NCI-H2081 (cell line): ENCODE results near the gene ALOX5AP.

ENCODE experiments used
- DNase-seq, 2 experiments: peaks; one replicate each; lab custom pipeline; 2025; lab: John Stamatoyannopoulos, UW

ALOX5AP gene

DNA sequence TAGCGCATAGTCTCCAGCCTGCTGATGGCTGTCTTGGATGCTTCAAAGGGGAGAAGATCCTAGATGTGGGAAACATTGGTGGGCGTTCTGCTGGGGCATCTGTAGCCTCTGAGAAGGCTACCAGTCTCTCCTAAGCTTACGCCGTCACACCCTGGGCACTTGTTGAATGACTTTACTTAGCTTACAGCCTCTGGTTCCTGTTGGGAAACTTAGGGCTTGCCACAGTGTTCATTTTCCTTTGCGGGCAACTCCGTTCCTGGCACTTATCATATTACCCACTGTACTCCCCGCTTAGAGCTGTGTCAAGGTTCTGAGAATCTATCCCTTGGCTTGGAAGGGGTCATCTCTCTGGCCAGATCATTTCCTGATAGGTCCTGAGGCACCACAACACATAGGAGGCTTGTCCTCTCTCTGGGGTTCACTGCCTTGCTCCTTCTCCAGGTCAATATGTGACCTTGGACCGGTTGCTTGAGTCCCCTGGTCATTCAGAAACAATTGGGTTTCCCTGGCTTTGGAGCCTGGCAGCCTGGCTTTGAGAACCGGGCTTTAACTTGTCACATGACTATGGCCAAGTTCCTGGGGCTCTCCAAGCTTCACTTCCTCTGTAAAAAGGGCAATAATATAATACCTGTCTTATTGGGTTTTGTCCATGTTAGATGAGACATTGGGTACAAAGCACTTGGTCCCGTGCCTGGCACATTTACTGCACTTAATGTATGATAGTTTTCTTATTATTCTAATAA, 20.5 kb upstream of the ALOX5AP start:
- no peak for DNase-seq

DNA sequence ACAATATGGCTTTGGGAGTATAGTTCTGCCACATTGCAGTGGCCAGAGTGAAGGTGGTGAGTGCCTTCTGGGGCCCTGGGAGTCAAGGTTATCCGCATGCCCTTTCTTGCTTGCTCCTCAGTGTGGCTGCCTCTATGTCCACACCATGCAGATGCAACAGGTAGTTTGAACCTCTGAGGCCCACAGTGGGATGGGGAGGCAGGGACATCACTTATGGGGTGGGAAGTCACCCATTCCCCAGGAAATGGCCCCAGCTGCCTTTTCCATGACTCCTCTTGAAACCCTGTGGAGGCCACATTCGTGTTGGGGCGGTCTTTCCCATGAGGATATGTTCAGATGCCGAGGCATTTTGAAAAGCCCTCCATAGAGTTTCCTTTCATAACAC, 20.0 kb upstream of the ALOX5AP start:
- no peak for DNase-seq

- DNase-seq = no peak
Measured at GRCh38 chr13:30715837-30716236, 19.5 kb upstream of the ALOX5AP start.

- no peak for DNase-seq
Measured at GRCh38 chr13:30718661-30719524, 16.4 kb upstream of the ALOX5AP start.

GRCh38 chr13:30719525-30719914, 15.8 kb upstream of the ALOX5AP start:
- no peak for DNase-seq

DNA sequence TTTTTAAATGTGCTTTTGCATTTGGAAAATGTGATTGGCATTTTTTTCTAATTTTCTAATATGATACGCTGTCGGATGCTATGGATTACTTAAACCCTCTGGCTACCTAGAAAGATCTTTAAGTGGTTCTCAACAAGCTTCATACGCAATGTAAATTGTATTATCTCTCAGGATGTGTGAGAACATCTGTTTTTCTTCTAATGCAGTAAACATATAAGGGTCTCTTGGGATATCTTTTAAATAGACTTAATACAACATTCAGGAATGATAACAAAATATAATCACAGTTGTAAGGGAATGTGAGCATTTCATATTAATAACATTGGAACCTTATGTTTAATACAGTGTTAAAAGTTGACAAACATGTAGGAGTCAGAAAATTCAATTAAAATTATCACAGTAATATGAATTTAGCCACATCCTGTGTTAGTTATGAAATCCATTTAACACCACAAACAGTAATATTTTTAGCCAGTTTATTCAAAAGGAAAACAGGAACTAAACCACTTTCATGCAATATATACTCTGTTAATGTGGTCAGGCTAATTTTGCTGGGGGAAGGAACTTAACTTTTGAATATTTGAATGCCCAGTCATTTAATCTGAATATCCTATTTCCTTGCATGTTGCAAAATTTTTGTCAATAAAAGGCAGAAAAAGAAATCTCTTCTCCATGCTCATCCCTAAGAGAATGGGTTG, 15.0 kb upstream of the ALOX5AP start:
- no peak for DNase-seq

DNA sequence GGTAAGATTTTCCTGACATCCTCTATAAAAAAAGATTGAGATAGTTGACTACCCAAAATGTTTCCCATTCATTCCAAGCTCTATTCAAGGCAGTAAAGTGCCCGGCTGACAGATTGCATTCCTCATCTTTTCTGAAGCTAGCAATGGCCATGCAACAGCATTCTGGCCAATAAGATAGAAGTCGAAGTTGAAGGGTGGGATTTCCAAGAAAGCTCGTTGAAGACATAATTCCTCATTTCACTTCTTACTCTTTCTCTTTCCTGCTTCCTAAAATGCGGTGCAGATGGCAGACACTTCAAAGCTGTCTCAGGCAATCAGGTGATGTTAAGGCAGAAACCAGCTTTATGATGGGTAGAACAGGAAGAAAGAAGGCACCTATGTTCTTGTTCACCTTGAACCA, 13.4 kb upstream of the ALOX5AP start:
- DNase-seq = no peak

GRCh38 chr13:30722361-30722760, 13.0 kb upstream of the ALOX5AP start:
- no peak for DNase-seq

GRCh38 chr13:30724778-30725177, 10.6 kb upstream of the ALOX5AP start:
- DNase-seq = no peak

DNA sequence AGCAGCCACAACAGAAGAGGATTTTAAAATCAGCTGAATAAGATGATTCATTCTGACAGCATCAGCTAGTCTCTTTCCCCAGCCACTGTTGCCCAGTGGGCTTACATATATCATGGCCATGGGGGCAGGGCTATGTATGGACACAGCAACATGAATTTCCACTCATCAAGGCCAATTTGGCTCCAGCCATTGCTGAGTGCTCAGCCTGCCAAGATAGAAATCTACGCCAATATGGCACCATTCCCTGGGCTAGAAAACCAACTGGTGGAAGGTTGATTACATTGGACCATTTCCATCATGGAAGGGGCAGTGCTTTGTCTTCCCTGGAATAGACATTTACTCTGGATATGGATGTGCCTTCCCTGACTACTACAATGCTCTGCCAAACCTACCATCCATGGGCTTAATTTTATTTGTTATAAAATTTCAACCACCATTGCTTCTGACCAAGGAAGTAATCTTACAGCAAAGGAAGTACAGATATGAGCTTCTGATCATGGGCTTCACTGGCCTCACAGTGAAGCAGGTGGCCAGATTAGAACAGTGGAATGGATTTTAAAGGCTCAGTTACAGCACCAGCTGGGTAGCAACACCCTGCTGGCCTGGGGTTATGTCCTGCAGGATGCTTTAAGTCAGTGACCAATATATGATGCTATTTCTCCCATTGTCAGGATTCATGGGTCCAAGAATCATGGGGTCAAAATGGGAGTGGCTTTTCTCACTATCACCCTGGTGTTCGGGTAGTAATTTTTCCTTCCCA, 9.8 kb upstream of the ALOX5AP start:
- no peak for DNase-seq

- no peak for DNase-seq
Measured at GRCh38 chr13:30726192-30726591, 9.2 kb upstream of the ALOX5AP start.

- DNase-seq = no peak
Measured at GRCh38 chr13:30727491-30728355, 7.6 kb upstream of the ALOX5AP start.

- no peak for DNase-seq
Measured at GRCh38 chr13:30729801-30730200, 5.5 kb upstream of the ALOX5AP start.

GRCh38 chr13:30730526-30730925, 4.8 kb upstream of the ALOX5AP start:
- DNase-seq = no peak

GRCh38 chr13:30731361-30732045, 3.8 kb upstream of the ALOX5AP start:
- no peak for DNase-seq

DNA sequence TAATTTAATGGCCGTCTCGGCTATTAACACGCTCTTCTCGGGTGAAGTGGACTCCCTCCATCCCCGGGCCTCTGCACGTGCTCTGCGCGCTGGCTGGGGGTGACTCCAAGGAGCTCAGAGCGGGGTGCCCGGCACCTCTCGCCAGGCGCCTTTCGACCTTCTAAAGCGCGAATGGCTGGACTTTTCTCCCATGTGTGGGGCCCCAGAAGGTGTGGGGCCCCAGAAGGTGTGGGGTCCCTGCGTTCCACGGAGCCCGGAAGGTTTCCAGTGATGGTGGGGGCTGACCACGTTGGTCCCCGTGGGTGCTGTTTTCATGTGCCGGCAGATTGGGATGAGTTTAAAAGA, 3.3 kb upstream of the ALOX5AP start:
- DNase-seq = no peak

DNA sequence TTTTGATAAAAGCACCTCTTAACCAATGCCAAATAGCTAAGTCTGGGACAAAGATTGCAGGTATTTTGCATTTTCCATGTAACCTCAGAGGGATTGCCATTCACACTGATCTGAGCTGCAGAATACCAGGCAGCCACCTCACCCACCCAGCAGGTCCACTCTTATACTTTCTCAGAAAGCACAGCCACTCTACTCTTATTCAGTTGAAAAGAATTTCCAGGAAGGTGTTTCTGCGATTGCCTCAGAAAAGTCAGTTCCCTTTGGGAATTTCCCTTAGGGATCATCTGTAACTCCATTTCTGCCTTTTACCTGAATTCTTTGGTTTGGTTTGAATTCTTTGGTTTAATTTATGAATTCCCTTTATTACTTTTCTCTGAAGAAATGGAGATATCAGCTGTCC, 904 bp upstream of the ALOX5AP start:
- no peak for DNase-seq

DNA sequence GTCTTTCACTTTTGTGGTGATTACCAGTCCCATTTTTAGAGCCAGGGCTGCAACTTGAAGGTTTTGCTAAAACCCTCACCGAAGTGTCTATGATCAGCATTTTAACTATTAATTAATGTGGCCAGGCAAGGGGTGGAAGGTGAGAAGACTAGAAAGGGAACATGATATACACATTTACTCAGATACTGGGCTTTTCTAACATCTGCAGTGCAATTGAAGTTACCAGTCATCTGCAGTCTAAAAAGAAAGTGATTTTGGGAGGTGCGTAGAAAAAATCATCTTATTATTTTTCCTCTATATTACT, 481 bp downstream of the ALOX5AP start:
- no peak for DNase-seq

DNA sequence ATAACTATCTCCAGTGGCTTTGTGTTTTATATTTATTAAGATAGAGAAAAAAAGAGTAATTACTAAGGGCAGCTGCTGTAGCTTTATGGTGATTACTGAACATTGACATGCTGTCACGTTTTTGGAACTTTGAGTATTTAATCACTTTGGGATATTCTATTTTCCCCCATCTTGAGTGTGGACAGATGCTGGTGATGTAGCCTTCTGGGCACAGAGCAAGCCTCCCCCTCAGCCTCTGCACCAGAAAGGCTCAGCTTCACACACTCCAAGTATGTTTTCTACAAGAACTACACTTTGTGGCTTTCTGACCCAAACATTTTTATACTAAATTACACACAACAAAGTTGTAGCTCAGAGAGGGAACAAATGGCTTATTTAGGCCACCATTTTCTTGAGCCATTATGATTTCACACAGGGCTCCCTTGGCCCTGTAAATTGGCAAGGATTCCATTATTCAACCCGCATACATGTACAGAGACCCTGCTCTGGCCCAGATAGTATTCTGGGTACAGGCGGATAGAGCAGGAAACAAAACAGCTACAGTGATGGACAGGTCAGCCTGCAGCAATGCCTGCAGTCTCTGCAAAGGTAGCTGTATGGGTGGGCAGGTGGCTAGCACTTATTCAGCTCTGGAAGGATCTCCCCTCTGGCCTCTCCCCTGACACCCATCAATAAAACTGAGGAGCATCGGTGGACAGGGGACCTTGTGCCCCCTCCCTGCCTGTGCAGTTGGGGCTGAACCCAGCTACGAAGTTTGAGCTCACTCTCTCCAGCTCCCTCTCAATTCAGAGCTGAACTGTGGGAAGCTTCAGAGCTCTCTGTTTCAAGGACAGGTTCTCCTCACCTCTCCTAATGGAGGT, 1.3 kb downstream of the ALOX5AP start:
- no peak for DNase-seq
